H1 (cell line): ENCODE results near the gene KIF5C. TPM values are rescaled to one million over a fixed set of nuclear protein-coding genes. Genes with fewer than 3 reads are reported as not detected.

Experiments
- CTCF ChIA-PET: fragments of 300-600 bp; sonication (Branson Sonifier 250); formaldehyde crosslinking; loops from one replicate; lab custom pipeline; 2021; ENCODE audit not compliant: partially characterized antibody; lab: Charles Lee
- POLR2A ChIA-PET: fragments of 300-600 bp; sonication (Branson Sonifier 250); formaldehyde crosslinking; loops from one replicate; lab custom pipeline; 2021; ENCODE audit warnings: inconsistent platforms; ENCODE audit not compliant: partially characterized antibody; lab: Charles Lee
- DNase-seq, 2 experiments: peaks; one replicate each; pipeline versions ENCODE4 v3.0.0 to v3.0.0-alpha.2; 2010 to 2022; ENCODE audit warnings: low spot score in 2 of 2, low read depth in 1 of 2, mixed read lengths in 1 of 2
- FAIRE-seq: peaks from 2 replicates; lab custom pipeline; 2011; peaks lifted over from hg19 to GRCh38; lab: Jason Lieb, UNC
- H2AFZ ChIP-seq: 2 replicates; pipeline ENCODE4 v1.8.1; 2012; ENCODE audit warnings: low read length, inconsistent platforms
- H2AK5ac ChIP-seq: 2 replicates; pipeline ENCODE4 v1.6.1; 2013; ENCODE audit warnings: low read depth, low read length
- H2BK120ac ChIP-seq: replicated peaks from 2 replicates; pipeline ENCODE3; 2013; ENCODE audit warnings: low read depth, low read length, inconsistent platforms
- H2BK12ac ChIP-seq: 2 replicates; pipeline ENCODE4 v1.6.1; 2013; ENCODE audit warnings: low read depth, low read length
- H2BK15ac ChIP-seq: 2 replicates; pipeline ENCODE4 v1.6.1; 2013; ENCODE audit warnings: low read length
- H2BK20ac ChIP-seq: 2 replicates; pipeline ENCODE4 v1.6.1; 2013; ENCODE audit warnings: low read length
- H2BK5ac ChIP-seq: 2 replicates; pipeline ENCODE4 v1.6.1; 2013; ENCODE audit warnings: low read depth, low read length
- H3K14ac ChIP-seq: 2 replicates; pipeline ENCODE4 v1.6.1; 2013; ENCODE audit warnings: inconsistent platforms; ENCODE audit not compliant: insufficient read length
- H3K18ac ChIP-seq: 2 replicates; pipeline ENCODE4 v1.6.1; 2013; ENCODE audit warnings: low read length; ENCODE audit errors: extremely low read depth
- H3K23ac ChIP-seq: 2 replicates; pipeline ENCODE4 v1.6.1; 2013; ENCODE audit warnings: inconsistent platforms; ENCODE audit not compliant: insufficient read length
- H3K23me2 ChIP-seq: 2 replicates; pipeline ENCODE4 v1.6.1; 2013; ENCODE audit warnings: low read depth, low read length
- H3K27ac ChIP-seq: 2 replicates; pipeline ENCODE4 v1.6.1; 2011; ENCODE audit warnings: low read depth, low read length, inconsistent platforms
- H3K27me3 ChIP-seq, 4 experiments: replicated peaks in 1 of 4; 1 replicate in 1 of 4; 2 replicates in 3 of 4; pipeline versions ENCODE4 v1.6.1 to v1.8.1; 2011 to 2013; ENCODE audit warnings: low read length in 3 of 4, mild to moderate bottlenecking in 3 of 4, inconsistent platforms in 2 of 4, mixed read lengths in 2 of 4, moderate library complexity in 1 of 4; ENCODE audit not compliant: control insufficient read depth in 3 of 4, insufficient read depth in 3 of 4; ENCODE audit errors: extremely low read depth in 1 of 4
- H3K36me3 ChIP-seq, 4 experiments: 2 replicates each; pipeline versions ENCODE4 v1.6.1 to v1.8.1; 2011 to 2013; ENCODE audit warnings: mild to moderate bottlenecking in 4 of 4, low read length in 3 of 4, moderate library complexity in 2 of 4, control low read depth in 1 of 4, inconsistent platforms in 1 of 4; ENCODE audit not compliant: insufficient read depth in 4 of 4, control insufficient read depth in 2 of 4
- H3K4ac ChIP-seq: replicated peaks from 2 replicates; pipeline ENCODE3; 2013; ENCODE audit warnings: low read length, low read depth, mixed read lengths, inconsistent platforms; ENCODE audit not compliant: insufficient read length
- H3K4me1 ChIP-seq, 4 experiments: replicated peaks in 1 of 4; 1 replicate in 1 of 4; 2 replicates in 3 of 4; pipeline versions ENCODE4 v1.6.1 to v1.8.1; 2011 to 2013; ENCODE audit warnings: low read length in 3 of 4, inconsistent platforms in 2 of 4, mixed read lengths in 1 of 4; ENCODE audit not compliant: insufficient read depth in 4 of 4, control insufficient read depth in 3 of 4
- H3K4me2 ChIP-seq, 2 experiments: 2 replicates each; pipeline versions ENCODE4 v1.6.1 to v1.8.1; 2011 to 2013; ENCODE audit warnings: low read depth in 2 of 2, low read length in 2 of 2, control low read depth in 1 of 2, inconsistent platforms in 1 of 2, mild to moderate bottlenecking in 1 of 2; ENCODE audit not compliant: insufficient read depth in 1 of 2
- H3K4me3 ChIP-seq, 4 experiments: fragments of 200-600, 300-600 bp in 1 of 4; sonication (generic), shearing (Covaris generic), sonication (Bioruptor Twin) in 1 of 4; 2 replicates each; pipeline versions ENCODE4 v1.5.1 to v1.8.1; 2011 to 2016; ENCODE audit warnings: low read length in 4 of 4, low read depth in 3 of 4, control low read depth in 2 of 4, inconsistent platforms in 2 of 4, mild to moderate bottlenecking in 2 of 4, mixed read lengths in 1 of 4, moderate library complexity in 1 of 4; ENCODE audit not compliant: insufficient read depth in 2 of 4; ENCODE audit errors: extremely low read depth in 1 of 4
- H3K56ac ChIP-seq: replicated peaks from 2 replicates; pipeline ENCODE3; 2013; ENCODE audit warnings: low read depth, mild to moderate bottlenecking, mixed read lengths, low read length, inconsistent platforms; ENCODE audit not compliant: insufficient read length
- H3K79me1 ChIP-seq: 2 replicates; pipeline ENCODE4 v1.6.1; 2013; ENCODE audit warnings: low read depth, low read length, control low read depth
- H3K79me2 ChIP-seq, 2 experiments: 2 replicates each; pipeline versions ENCODE4 v1.6.1 to v1.8.1; 2012 to 2013; ENCODE audit warnings: low read length in 2 of 2, mild to moderate bottlenecking in 2 of 2, inconsistent platforms in 1 of 2; ENCODE audit not compliant: insufficient read depth in 2 of 2, control insufficient read depth in 1 of 2
- H3K9ac ChIP-seq, 4 experiments: replicated peaks in 1 of 4; 1 replicate in 1 of 4; 2 replicates in 3 of 4; pipeline versions ENCODE4 v1.6.1 to v1.8.1; 2011 to 2013; ENCODE audit warnings: low read depth in 3 of 4, low read length in 3 of 4, control low read depth in 2 of 4, mild to moderate bottlenecking in 2 of 4, moderate library complexity in 2 of 4, inconsistent platforms in 1 of 4; ENCODE audit errors: extremely low read depth in 1 of 4
- H3K9me3 ChIP-seq, 2 experiments: 2 replicates each; pipeline versions ENCODE4 v1.6.1 to v1.8.1; 2012 to 2013; ENCODE audit warnings: mild to moderate bottlenecking in 2 of 2, moderate library complexity in 2 of 2, control low read depth in 1 of 2, inconsistent platforms in 1 of 2, low read depth in 1 of 2, low read length in 1 of 2, mixed read lengths in 1 of 2; ENCODE audit not compliant: insufficient read depth in 2 of 2
- H4K20me1 ChIP-seq, 2 experiments: replicated peaks in 1 of 2; 2 replicates each; pipeline versions ENCODE3 to v1.8.1; 2011 to 2013; ENCODE audit warnings: inconsistent platforms in 2 of 2, low read length in 2 of 2, mild to moderate bottlenecking in 1 of 2; ENCODE audit not compliant: insufficient read depth in 2 of 2, control insufficient read depth in 1 of 2
- H4K5ac ChIP-seq: 2 replicates; pipeline ENCODE4 v1.6.1; 2013; ENCODE audit warnings: low read length, low read depth, mixed read lengths, inconsistent platforms; ENCODE audit not compliant: insufficient read length
- H4K8ac ChIP-seq: 2 replicates; pipeline ENCODE4 v1.8.0; 2013; ENCODE audit warnings: mild to moderate bottlenecking, moderate library complexity, low read length, inconsistent platforms; ENCODE audit not compliant: insufficient read depth; ENCODE audit errors: extremely low read depth
- H4K91ac ChIP-seq: replicated peaks from 2 replicates; pipeline ENCODE3; 2013; ENCODE audit warnings: low read length, mixed read lengths, inconsistent platforms; ENCODE audit not compliant: insufficient read length
- POLR2A ChIP-seq, 2 experiments: IDR thresholded peaks; 1 replicate in 1 of 2; 2 replicates in 1 of 2; pipeline ENCODE4 v1.6.1; 2011; ENCODE audit warnings: low read depth in 2 of 2, low read length in 2 of 2, mild to moderate bottlenecking in 2 of 2; ENCODE audit errors: control extremely low read depth in 1 of 2
- RAD21 ChIP-seq, 2 experiments: IDR thresholded peaks in 1 of 2; conservative IDR thresholded peaks in 1 of 2; 2 replicates each; pipeline ENCODE4 v1.6.1; 2011; ENCODE audit warnings: low read depth in 2 of 2, low read length in 2 of 2, improper control_type of control experiment in 1 of 2, inconsistent platforms in 1 of 2, mild to moderate bottlenecking in 1 of 2, moderate library complexity in 1 of 2
- SIN3A ChIP-seq, 2 experiments: IDR thresholded peaks in 1 of 2; conservative IDR thresholded peaks in 1 of 2; 2 replicates each; pipeline ENCODE4 v1.6.1; 2011 to 2012; ENCODE audit warnings: low read length in 2 of 2, improper control_type of control experiment in 1 of 2, low read depth in 1 of 2, mild to moderate bottlenecking in 1 of 2
- SP2 ChIP-seq: IDR thresholded peaks from 2 replicates; pipeline ENCODE4 v1.6.1; 2012; ENCODE audit warnings: mild to moderate bottlenecking, low read length, inconsistent platforms
- TAF1 ChIP-seq: IDR thresholded peaks from 2 replicates; pipeline ENCODE4 v1.6.1; 2011; ENCODE audit warnings: mild to moderate bottlenecking, low read depth, low read length
- polyA plus RNA-seq, 7 experiments: library from polyadenylated mRNA; depleted of rRNA in 3 of 7; stranded (reverse) in 5 of 7; unstranded in 2 of 7; fragments of >200 nt in 5 of 7; fragments of 200-250 nt in 2 of 7; gene quantifications; 1 replicate in 5 of 7; 2 replicates in 1 of 7; 4 replicates in 1 of 7; pipeline versions ENCODE4 v1.2.1 to v1.2.3, GENCODE V29; 2011 to 2013; ENCODE audit warnings: missing spikeins in 2 of 7, mixed read lengths in 2 of 7
- total RNA-seq: library from RNA; stranded (reverse); fragmentation: NEBNext Ultra II Directional; extraction: Animal tissue kit (Norgen Biotek cat#: 25700); gene quantifications from 2 replicates; pipeline ENCODE4 v1.2.1, GENCODE V29; 2021

KIF5C gene
- total and polyA plus RNA-seq, 2 of the 8 experiments (the other 6 are each of a cell fraction or from before 2014, with no cell fraction given) = 16.3 to 66.4 TPM

GRCh38 chr2:148939271-148939670, 64.2 kb downstream of the KIF5C start:
- H2BK15ac ChIP-seq = no peak overlapping the region
- H3K56ac ChIP-seq = no peak overlapping the region
- ChIA-PET POLR2A (no interaction called here), CTCF (interaction anchor here (4.0 kb wide), 1 partner anchor 12 kb away, joined by 22 read pairs; no protein-coding TSS in a partner anchor)
- no peaks in the 10 kb centered on the region for H3K9me3 ChIP-seq
- H3K27ac ChIP-seq = no peak overlapping the region
- H4K91ac ChIP-seq = no peak overlapping the region
- H2BK5ac ChIP-seq = no peak overlapping the region
- H3K23me2 ChIP-seq = peaks cover 3% of the 10 kb centered on the region; the same call in 1 of the 2 replicates
- no peak overlapping the region for H2BK20ac ChIP-seq
- no peak overlapping the region for H2BK120ac ChIP-seq
- no peak overlapping the region for H3K23ac ChIP-seq
- no peak overlapping the region for H3K4ac ChIP-seq
- H4K8ac ChIP-seq = no peak overlapping the region
- DNase-seq = no peak
- no peaks in the 10 kb centered on the region for H3K4me1 ChIP-seq
- no peak overlapping the region for H3K18ac ChIP-seq
- no peak overlapping the region for H2AK5ac ChIP-seq
- H3K79me2 ChIP-seq = no peaks in the 10 kb centered on the region; a peak in 1 of 4 replicates
- H2AFZ ChIP-seq = no peak overlapping the region
- TF ChIP-seq TAF1 (no peak), SP2 (no peak), POLR2A (IDR thresholded peaks at IDR 0.05; ENCODE audit: control extremely low read depth in 1 of 2, low read depth in 2 of 2, low read length in 2 of 2) (no peak), RAD21 (IDR thresholded peaks at IDR 0.05 in 1 of 2, conservative IDR thresholded peaks at IDR 0.05 in 1 of 2; ENCODE audit: low read depth in 2 of 2, low read length in 2 of 2) (no peak), SIN3A (conservative IDR thresholded peaks at IDR 0.05 in 1 of 2, IDR thresholded peaks at IDR 0.05 in 1 of 2; ENCODE audit: low read depth in 1 of 2, low read length in 2 of 2) (no peak)
- H3K4me3 ChIP-seq = no peak overlapping the region
- H3K4me2 ChIP-seq = no peak overlapping the region
- peaks cover 4 to 11% (median 8%) of the 10 kb centered on the region in 4 experiments; a peak in 6 of 8 replicates for H3K36me3 ChIP-seq
- H3K14ac ChIP-seq = no peak overlapping the region
- no peak overlapping the region for H4K5ac ChIP-seq
- no peak for FAIRE-seq
- peaks cover 5% of the 10 kb centered on the region; the same call in 1 of the 2 replicates for H3K79me1 ChIP-seq
- no peaks in the 10 kb centered on the region for H3K27me3 ChIP-seq
- peaks cover 0 to 5% of the 10 kb centered on the region in 2 experiments for H4K20me1 ChIP-seq
- H3K9ac ChIP-seq = no peak overlapping the region
- no peak overlapping the region for H2BK12ac ChIP-seq
